ENCODE results near the gene EXOC4.

DNA sequence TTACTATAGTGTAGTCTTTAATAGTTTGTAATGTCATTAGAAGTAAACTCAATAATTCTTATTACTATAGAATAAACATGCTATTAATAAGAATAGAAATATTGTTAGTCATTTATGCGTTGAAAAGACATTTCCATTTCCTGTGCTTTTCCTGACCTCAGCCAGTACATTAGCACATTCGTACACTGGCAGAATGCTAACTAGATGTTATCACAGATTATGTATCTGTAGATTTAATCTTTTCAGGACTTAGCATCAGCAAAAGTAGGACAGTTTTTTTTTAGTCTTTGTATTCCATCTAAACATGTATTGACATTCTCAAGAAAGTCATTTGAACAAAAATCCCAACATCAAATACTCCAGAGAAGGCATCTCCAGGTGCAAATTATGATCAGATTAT is 158.5 kb downstream of the EXOC4 start:
- TF ChIP-seq, protein P1, sequence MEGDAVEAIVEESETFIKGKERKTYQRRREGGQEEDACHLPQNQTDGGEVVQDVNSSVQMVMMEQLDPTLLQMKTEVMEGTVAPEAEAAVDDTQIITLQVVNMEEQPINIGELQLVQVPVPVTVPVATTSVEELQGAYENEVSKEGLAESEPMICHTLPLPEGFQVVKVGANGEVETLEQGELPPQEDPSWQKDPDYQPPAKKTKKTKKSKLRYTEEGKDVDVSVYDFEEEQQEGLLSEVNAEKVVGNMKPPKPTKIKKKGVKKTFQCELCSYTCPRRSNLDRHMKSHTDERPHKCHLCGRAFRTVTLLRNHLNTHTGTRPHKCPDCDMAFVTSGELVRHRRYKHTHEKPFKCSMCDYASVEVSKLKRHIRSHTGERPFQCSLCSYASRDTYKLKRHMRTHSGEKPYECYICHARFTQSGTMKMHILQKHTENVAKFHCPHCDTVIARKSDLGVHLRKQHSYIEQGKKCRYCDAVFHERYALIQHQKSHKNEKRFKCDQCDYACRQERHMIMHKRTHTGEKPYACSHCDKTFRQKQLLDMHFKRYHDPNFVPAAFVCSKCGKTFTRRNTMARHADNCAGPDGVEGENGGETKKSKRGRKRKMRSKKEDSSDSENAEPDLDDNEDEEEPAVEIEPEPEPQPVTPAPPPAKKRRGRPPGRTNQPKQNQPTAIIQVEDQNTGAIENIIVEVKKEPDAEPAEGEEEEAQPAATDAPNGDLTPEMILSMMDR (IDR thresholded peaks at IDR 0.05): no peak
- TF ChIP-seq POLR2A (IDR thresholded peaks at IDR 0.05) (no peak), POLR2AphosphoS5 (IDR thresholded peaks at IDR 0.05) (no peak)
